VCaP (cell line): Measurements from ENCODE around the gene S100A10.

Experiments
- H3K27ac ChIP-seq: fragments of 450-650 bp; 2 replicates; pipeline ENCODE4 v1.5.1; 2017
- TF ChIP-seq, protein P1 (sequence below): fragments of 450-650 bp; conservative IDR thresholded peaks from 2 replicates; pipeline ENCODE4 v1.5.1; 2017; ENCODE audit warnings: mild to moderate bottlenecking, moderate library complexity

Gene S100A10

DNA sequence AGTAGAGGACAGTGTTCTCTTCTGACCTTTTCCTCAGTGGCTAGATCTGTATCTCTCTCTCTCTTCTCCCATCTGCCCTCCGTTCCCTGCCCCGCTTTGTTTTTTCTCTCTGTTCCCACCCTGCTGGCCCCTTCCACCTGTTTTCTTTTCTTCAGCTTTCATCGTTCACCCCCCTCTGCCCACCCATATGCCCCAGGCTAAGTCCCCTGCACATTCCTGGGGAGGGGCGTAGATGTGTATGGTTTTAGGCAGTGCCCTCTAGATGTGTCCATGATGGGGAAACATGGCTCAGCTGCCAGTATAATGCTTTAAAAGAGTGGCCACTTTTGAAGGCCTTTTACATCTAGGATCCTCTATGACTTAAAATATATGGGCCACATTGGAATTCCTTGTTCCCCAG lies 29.6 kb upstream of the S100A10 start:
- H3K27ac ChIP-seq: no peak overlapping the region

GRCh38 chr1:152022474-152022873 lies 28.8 kb upstream of the S100A10 start:
- no peak overlapping the region for H3K27ac ChIP-seq
- TF ChIP-seq, protein P1, sequence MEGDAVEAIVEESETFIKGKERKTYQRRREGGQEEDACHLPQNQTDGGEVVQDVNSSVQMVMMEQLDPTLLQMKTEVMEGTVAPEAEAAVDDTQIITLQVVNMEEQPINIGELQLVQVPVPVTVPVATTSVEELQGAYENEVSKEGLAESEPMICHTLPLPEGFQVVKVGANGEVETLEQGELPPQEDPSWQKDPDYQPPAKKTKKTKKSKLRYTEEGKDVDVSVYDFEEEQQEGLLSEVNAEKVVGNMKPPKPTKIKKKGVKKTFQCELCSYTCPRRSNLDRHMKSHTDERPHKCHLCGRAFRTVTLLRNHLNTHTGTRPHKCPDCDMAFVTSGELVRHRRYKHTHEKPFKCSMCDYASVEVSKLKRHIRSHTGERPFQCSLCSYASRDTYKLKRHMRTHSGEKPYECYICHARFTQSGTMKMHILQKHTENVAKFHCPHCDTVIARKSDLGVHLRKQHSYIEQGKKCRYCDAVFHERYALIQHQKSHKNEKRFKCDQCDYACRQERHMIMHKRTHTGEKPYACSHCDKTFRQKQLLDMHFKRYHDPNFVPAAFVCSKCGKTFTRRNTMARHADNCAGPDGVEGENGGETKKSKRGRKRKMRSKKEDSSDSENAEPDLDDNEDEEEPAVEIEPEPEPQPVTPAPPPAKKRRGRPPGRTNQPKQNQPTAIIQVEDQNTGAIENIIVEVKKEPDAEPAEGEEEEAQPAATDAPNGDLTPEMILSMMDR: no peak

More for the DNA sequence above, 29.6 kb upstream of the S100A10 start:
- TF ChIP-seq, protein P1: no peak

GRCh38 chr1:152021569-152021968 lies 27.9 kb upstream of the S100A10 start:
- no peak overlapping the region for H3K27ac ChIP-seq
- TF ChIP-seq, protein P1: no peak

DNA sequence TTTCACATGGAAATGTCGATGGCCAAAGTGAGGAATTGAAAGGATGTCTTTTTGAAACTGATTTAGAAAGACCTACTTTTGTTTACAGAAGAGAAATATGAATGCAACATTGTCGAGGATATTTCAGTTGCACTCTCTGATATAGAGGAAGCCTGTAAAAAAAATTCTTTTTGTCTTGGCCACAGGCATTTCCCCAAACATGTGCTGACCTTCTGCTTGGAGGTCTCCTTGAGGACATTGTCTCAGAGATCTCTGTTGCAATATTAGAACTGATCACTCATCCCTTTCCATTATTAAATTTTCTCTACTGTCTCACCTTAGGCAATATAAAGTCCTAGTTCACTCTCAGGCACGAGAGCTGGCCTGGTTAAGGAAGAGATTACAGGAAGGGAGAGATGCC lies 27.2 kb upstream of the S100A10 start:
- TF ChIP-seq, protein P1: no peak

DNA sequence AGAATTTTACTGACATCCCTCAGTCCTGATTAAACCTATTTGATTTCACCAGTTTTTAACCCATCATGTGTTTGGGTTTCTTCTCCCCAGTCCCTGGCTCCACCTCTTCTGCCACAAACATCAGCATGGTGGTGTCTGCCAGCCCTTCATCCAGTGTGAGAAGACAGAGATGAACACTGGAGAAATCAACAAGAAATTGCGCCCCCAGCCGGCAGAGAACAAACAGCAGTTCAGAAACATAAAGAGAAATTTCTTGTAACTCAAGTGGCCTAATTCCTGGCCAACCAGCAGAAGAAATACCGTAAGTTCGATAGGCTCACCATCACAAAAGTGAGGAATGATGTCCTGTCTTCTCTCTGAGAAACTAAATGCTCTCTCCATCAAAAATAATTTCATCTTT lies 24.9 kb upstream of the S100A10 start:
- no peak overlapping the region for H3K27ac ChIP-seq
- TF ChIP-seq, protein P1: no peak

More for the DNA sequence above, 27.2 kb upstream of the S100A10 start:
- no peak overlapping the region for H3K27ac ChIP-seq

DNA sequence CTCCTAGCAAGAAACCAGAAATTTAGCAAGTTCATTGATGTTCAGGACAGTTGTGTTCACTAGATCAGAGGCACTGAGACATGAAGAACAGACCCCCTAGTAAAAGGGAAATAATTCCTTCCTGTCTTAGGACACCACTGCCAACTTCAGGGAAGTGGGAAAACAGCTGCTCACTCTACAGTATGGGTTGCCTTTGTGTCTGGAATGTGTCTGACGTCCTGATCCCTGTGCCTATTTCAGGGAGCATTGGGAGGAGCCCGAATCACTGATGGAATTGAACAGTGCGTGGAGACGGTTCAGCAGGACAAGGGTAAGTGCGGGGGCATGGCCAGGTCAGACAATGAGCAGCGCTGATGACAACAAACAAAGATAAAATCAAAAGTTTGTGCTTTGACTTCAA lies 22.1 kb upstream of the S100A10 start:
- no peak overlapping the region for H3K27ac ChIP-seq
- TF ChIP-seq, protein P1: no peak

DNA sequence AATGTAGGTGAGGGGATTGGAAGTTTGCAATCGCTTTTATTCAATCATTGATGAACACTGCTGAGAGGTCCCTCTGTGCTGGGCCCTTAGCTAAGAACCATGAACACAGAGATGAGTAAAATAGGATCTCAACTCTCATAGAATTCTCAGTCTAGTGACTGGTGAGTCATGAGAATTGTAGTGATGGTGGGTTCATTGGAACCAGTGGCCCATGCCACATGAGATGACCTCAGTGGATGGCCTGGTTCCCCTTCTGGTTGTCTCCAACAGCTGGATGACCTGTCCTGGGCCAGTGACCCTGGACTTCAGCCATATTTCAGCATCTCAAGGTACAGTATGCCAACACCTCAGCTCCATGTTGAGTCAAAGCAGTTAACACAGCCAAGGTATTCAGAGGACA lies 21.3 kb upstream of the S100A10 start:
- H3K27ac ChIP-seq: no peak overlapping the region
- TF ChIP-seq, protein P1: no peak

DNA sequence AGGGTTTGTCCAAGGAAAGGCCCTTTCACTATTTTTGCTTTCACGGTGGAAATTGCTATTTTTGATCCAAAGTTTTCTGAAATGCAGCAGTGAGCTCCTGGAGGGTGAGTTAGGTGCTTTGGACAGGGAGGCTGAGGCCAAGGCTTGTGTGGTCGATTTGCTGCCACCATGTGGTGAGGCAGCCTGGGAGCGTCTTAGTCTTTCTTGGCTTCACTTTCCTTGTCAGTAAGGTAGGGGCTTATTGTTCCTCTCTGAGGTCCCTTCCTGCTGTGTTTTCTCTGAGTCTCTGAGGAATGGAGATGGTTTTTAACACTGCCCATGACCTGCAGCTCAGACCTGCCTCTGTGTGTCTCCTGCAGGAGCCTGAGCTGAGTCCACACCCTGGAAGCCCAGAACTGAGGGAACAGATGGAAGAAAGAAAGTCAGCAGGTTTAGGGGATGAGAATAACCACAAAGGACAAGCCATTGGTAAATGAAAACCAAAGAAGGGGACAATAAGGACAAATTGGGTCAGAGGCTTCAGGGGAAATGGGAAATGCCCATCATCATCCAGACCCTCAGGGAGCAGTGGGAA lies 20.1 kb upstream of the S100A10 start:
- H3K27ac ChIP-seq: no peak overlapping the region
- TF ChIP-seq, protein P1: peak; percentile 89
